HG03196 (cell line): ENCODE data around the gene RBM4B.

ENCODE experiments used
- ATAC-seq: cut with Tn5 transposase; IDR thresholded peaks from one replicate; pipeline ENCODE4 v1.9.1; 2021; ENCODE audit not compliant: unreplicated experiment

Gene RBM4B

GRCh38 chr11:66616379-66617154, 61.1 kb downstream of the RBM4B start, which contains the start of gene RBM14:
RBM14 (plus strand) TSS chr11:66616630; CDS start chr11:66616721, 91 bp downstream.
- peak; percentile 79 for ATAC-seq
